Superior temporal gyrus (tissue), 1 donor: ENCODE results near the gene CNGA4.
A peak's percentile ranks its signal among the peaks of the same experiment; 100 is the strongest.

Experiments
- DNase-seq: peaks from one replicate; pipeline ENCODE4 v3.0.0-alpha.2; 2016; ENCODE audit errors: extremely low spot score

CNGA4 gene, protein sequence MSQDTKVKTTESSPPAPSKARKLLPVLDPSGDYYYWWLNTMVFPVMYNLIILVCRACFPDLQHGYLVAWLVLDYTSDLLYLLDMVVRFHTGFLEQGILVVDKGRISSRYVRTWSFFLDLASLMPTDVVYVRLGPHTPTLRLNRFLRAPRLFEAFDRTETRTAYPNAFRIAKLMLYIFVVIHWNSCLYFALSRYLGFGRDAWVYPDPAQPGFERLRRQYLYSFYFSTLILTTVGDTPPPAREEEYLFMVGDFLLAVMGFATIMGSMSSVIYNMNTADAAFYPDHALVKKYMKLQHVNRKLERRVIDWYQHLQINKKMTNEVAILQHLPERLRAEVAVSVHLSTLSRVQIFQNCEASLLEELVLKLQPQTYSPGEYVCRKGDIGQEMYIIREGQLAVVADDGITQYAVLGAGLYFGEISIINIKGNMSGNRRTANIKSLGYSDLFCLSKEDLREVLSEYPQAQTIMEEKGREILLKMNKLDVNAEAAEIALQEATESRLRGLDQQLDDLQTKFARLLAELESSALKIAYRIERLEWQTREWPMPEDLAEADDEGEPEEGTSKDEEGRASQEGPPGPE

DNA sequence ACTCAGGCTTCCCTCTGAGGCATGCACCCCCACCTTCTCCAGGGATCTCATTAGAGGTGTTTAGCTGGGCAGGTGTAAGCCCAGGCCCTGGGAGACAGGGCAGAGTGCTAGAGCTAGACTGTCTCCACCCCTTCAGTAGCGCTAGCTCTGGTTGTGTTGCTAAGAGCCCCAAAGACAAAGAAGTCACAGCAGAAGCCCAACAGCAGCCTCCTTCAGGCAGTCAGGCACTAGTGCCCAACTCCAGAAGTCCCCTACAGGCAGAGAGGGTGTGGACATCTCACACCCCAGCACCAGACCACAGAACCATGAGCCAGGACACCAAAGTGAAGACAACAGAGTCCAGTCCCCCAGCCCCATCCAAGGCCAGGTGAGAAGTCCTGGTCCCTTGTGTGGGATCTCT, at the start of gene CNGA4:
TSS of gene CNGA4 (plus strand) at position 188 of the 400 bp plus-strand sequence. CDS start at position 306, 118 bp downstream.
- DNase-seq = no peak

DNA sequence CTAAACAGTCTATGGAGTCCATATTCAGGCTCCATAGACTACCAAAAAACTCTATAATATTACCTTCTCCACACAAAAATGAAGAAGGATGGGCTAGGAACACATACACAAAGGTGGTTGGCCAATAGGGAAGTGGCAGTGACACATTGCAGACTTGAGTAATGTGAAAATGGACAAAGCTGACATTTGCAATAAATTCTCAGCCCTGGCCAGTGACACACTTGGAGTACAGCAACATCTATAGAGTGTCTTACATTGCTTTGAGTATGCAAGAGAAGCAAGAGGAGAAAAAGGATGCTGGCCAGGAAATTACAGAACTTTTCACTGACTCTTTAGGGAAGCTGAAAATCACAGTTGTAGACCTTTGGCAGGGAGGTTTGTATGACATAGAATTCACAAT, 47.1 kb upstream of the CNGA4 start:
- no peak for DNase-seq

DNA sequence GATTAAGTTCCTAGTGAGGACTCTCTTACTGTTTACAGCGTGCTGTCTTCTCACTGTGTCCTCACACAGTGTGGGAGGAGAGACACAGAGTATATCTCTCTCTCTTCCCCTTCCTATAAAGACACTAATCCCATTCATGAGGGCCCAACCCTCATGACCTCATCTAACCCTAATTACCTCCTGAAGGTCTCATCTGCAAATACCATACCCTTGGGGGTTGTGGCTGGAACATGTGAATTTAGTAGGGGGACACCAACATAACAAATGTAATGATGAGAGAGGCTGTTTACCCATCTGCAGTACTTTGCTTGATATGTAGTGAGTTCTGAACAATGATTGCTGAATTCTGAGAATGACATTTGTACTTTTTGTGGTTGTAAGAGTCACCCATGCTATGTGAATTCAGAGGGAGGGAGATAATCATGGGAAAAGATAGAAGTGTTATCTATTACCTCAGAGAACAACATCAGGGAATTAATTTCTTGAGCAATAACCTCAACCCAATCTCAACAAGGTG, 44.8 kb upstream of the CNGA4 start:
- no peak for DNase-seq

DNA sequence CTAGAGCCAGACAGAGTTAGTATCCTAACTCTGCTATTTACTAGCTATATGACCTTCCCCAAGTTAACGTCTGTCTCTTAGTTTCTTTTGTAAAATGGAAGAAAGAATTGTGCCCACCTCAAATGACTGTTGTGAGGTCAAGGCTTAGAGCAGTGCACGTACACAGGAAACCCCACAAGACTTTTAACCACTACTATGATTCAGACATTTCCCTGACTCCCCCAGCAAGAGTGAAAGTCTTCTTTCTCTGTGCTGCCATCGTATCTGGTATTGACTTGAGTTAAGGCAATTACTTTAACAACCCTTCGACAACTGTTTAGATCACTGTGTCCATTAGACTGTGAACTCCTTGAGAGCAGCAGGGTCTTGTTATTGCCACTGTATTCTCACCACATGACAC, 42.5 kb upstream of the CNGA4 start:
- no peak for DNase-seq

DNA sequence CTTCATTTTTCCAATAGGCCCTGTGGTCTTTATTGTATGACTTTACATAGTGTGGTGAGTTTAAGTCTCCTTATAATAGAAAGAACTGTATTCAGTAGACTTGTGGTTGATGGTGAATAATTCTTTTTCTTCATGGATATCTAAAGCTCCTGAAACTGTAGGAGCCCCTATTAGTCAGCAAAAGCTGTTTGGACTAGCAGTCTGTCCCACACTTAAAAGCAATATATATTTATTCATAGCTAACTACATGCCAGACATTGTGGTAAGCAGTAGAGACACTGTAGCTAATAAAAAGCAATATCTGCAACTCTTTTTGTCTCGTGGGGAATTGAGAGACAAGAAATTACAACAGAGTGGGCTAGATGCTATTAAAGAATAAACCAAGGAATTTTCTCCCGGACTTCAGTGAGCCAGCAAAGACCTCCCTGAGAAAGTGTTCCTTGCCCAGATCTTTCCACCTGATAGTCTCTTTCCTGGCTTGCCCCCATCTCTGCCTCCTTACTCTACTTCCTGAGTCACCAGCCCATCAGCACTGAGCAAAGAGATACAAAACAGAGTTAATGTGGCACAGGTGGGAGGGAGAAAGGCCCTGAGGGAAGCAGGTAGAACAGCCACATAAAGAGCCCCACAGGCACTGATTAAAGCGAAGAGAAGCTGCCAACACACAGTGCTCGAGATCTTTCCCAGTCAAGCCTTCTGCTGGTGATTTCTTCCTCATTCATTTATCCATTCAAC, 41.3 kb upstream of the CNGA4 start:
- no peak for DNase-seq

DNA sequence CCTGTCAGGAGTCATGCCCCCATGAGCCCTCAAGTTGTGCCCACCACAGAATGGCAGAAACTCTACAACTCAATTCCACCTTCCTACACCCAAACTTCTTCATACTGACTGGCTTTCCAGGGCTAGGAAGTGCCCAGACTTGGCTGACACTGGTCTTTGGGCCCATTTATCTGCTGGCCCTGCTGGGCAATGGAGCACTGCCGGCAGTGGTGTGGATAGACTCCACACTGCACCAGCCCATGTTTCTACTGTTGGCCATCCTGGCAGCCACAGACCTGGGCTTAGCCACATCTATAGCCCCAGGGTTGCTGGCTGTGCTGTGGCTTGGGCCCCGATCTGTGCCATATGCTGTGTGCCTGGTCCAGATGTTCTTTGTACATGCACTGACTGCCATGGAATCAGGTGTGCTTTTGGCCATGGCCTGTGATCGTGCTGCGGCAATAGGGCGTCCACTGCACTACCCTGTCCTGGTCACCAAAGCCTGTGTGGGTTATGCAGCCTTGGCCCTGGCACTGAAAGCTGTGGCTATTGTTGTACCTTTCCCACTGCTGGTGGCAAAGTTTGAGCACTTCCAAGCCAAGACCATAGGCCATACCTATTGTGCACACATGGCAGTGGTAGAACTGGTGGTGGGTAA, 39.6 kb upstream of the CNGA4 start, which contains the start of gene OR52W1:
TSS of gene OR52W1 (plus strand) at position 51 of the 637 bp plus-strand sequence. CDS start at position 51, 0 bp downstream.
- DNase-seq = no peak

DNA sequence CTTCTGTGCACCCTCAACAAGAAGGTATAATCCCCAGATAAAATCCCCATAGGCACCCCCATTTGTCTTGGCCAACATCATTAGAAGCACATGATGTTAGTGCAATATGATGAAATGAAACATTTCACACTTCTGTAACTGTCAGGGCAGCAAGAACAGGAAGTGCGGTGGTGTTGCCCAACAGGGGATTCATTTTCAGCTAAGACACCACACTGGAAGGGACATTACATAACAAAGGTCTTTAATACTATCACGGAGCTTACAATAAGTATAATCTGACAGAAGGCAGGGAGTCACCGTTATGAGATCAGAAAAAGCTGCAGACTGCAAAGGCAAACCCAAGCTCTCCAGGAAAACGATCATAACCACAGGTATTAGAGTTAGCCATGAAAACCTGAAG, 37.9 kb upstream of the CNGA4 start:
- no peak for DNase-seq

DNA sequence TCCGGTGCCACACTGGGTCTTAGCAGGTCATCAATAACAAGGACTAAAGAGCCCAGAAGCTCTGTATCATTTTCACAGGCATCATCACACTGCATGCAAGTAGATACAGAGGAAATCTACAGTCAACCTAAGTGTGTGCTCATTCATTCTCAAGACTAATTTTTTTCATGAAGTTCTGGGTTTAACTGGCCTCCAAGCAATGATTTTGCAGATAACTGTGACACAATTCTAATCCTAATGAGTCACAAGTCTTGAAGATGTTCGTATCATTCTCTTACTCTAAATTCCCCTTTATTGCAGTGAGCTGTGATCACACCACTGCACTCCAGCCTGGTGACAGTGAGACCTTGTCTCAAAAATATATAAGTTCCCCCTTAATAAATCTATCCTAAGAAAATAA, 37.4 kb upstream of the CNGA4 start:
- DNase-seq = no peak

DNA sequence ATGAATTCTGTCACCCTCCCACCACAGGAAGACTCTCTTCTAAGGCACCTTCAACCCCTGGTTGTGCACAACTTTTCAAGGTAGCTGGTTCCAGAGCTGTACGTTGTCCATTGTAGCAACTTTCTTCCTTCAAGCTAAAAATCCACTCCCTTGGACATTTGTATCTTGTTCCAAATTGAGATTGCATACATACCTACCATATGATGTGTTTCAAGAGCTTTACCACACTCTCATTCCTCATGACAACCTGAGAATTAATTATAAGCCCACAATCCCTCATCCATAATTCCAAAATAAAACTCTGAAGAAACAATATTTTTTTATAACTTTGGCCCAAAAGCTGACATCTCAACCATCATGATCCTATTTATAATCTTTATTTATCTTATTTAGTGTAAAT, 36.8 kb upstream of the CNGA4 start:
- no peak for DNase-seq

DNA sequence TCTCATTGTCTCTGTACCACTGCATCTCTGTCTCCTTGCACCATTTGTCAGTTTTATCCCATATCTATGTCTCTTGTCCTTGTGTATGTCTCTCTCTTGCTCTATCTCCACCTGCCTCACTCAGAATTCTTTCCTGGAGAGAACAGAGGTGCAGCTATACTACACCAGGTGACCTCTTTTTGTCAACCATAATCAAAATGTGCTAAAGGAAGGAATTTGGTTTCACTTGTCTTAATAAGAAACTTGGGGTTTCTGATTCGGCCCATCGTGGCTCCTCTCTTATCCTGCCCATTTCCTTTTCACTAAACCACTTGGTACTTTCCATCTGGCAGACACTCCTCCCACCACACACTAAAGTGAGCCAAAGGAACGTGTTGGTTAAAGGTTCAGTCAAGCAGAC, 35.6 kb upstream of the CNGA4 start:
- no peak for DNase-seq

DNA sequence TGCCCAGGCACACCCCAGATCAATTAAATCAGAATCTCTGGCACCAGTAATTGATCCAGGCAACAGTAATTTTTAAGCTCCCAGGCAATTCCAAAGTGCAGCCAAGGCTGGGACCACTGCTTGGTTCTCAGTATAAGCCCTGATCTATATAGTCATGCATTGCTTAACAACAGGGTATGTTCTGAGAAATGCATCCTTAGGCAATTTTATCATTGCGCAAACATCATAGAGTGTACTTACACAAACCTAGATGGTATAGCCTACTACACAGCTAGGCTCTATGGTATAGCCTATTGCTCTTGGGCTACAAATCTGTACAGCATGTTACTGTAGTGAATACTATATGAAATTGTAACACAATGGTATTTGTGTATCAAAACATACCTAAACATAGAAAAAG, 34.2 kb upstream of the CNGA4 start:
- DNase-seq = no peak

DNA sequence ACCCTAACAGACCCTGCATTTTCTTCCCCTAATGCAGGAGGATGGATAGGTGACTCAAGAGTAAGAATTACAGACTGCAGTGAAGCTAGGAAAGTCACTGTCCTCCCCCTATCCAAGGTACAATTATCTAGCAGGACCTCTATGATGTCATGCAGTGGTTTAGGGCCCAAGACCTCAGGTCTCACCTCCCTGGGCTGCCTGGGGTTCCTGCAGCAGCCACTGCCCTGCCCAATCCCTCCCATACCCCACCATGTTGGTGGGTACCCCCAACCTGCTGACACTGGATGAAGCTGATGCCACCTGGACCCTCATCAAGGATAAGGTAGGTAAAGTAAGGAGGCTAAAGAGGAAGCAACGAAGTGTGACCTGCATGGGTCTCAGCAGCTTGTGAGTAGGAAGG, 33.5 kb upstream of the CNGA4 start, which contains the start of gene C11orf42:
TSS of gene C11orf42 (plus strand) at position 192 of the 400 bp plus-strand sequence. CDS start at position 251, 59 bp downstream.
- DNase-seq = no peak

DNA sequence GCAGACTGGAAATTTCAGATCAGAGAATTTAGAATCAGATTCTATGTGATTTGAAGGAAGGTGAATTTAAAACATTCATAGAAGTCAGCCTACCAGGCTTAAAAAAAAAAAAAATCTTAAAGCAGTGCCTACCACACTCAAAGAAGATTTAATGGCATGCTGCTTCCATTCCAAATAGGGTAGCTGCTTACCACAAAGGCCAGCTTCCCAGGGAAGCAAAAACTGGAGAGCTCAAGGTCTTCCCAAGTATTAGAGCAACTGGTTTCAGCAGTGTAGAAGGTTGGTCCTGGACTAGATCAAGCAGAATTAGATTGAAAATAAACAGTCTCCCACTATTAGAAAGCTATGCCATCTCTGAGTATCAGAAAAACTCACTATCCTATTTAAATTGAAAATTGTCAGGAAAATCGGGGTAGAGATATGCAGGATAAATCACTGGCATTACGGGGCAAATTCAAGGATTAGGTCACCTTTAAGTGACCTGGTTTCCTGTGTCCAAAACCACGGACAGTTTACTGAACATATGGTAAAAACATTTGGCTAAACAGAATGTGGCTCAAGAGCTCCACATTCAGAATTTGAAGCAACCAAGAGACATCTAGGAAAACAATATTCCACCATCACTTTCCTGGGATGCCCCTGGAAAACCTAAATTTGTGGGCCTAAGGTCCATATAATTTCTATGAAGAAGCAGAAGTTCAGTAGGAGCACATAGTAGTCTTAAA, 32.3 kb upstream of the CNGA4 start:
- no peak for DNase-seq

DNA sequence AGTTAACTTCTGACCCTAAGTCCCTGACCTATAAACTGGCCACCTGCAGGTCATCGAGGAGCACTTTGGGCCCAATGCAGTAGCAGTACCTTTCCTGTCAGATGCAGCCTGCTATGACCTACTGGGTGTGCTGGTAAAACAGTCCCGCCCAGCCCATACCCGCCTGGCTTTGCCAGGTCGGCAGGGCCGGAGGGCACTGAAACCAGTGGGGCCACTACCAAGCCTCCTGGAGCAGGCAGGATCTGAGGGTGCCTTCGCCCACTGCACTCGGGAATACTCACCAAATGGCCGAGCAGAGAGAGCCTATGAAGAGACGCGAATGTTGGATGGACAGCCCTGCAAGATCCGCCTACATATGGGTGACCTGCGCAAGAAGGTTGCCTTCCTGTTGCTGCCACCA, 29.1 kb upstream of the CNGA4 start:
- DNase-seq = no peak

DNA sequence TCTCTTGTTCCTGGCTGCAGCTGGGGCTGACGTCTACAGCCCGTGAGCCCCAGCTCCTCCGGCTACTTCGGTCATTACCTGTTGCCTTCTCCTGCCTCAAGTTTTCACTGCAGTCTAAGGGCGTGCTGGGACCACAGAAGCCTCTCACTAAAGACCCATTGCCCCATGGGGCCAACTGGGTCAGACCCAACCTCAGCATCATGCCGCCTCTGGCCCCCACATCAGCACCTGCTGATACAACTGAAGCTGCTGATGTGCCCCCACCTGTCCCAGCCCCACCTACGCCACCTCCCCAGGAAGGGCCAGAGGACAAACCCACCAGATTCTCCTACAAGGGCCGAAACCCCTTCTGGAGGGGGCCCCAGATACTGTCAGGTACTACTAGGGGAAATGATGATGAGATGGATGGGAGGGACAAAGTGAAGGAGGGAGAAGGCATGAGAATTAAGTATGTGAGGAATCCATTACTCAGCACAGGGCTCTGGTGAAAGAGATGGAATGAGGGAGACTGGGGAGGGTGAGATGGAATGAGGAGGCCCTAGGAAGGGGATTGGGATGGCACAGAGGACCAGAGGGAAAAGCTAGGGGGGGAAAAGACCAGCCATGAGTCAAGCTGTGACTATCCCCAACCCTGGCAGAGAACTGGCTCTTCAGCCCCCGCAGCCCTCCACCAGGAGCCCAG, 28.5 kb upstream of the CNGA4 start:
- DNase-seq = no peak

DNA sequence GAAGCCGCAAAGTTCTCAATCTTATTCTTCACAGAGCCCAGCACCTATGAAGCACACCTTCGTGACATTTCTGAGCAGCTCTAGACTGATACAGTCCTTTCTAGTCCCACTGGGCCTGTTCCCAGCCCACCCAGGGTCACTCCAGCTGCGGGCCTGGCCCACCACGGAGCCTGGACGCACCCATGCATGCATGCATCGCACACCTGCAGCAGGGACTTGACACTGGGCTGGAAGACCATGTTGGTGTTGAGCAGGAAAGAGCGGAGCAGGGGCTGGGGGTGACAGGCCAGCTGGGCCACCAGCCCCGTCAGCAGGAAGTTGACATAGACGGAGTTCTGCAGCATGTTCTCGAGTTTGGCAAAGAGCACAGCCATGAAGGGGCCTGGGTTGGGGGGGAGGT, 24.4 kb upstream of the CNGA4 start:
- DNase-seq = no peak

DNA sequence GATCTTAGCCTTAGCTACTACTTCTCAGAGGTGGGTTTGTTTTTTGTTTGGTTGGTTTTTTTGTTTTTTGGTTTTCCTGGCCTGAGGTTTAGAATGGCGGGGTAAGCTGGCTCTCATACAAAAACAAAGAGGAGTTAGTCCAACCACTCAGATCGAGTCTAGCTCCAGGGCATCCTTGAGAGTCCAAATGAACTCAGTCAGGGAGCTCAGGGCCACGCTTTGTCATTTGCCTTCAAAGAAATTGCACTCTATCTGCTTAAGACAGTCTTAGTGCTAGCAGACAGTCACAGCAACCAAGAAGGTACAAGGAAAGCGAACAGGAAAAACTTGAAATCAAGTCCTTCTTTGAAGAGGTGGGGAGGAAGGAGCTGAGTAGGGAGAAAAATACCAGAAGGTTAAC, 22.4 kb upstream of the CNGA4 start:
- DNase-seq = no peak

DNA sequence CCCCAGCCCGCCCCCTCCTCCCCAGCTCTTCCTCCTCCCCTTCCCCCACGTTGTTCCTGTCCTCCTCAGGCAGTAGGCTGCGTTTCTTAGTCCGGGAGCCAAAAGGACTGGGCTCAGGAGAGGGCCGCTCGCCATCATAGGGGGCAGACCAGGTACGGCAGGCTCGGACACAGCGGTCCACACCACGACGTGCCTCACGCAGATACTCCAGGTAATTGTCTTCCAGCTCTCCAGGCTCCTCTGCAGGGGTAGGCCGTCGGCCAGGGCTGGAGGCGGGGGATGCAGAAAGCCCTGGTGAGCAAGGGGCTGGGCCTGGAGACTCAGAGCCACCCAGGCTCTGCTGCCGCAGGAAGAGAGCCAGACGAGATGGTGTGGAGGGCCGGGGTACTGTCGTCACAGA, 21.2 kb upstream of the CNGA4 start:
- no peak for DNase-seq

DNA sequence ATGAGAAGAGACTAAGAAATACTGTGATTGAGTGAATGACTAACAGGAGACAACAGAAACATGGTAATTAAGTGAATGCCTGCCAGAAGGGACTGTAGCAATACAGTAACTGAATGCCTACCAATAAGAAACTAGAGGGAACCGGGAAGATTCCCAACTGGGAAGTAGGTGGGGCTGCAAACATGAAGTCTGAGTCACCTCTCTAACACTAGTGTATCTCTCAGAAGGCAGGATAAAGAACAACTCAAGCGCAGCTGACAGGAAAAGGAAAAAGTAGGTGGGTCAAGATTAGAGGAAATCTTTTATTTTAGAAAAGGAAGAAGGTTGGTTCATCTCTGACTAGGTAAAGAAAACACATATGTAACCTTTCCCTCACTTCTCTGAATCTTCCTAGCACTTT, 19.5 kb upstream of the CNGA4 start:
- DNase-seq = peak; percentile 21

DNA sequence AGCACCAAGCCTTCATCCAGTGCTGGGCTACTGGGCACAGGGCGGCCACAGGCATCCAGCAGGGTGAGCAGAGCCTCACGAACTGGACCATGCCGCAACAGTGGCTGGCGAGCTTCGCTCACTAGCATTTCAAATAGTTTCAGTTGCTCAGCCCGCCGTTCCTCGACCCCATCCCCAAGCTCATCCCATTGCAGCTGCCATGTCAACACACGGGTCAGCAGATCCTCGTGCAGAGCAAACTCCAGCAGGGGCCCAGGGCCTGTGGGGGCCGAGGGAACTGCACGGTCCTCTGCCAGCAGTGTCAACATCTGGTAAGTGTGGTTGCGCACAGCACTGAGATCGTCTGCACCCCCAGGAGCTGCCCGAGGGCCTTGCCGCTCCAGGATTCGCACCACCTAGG, 15.0 kb upstream of the CNGA4 start:
- DNase-seq = no peak

DNA sequence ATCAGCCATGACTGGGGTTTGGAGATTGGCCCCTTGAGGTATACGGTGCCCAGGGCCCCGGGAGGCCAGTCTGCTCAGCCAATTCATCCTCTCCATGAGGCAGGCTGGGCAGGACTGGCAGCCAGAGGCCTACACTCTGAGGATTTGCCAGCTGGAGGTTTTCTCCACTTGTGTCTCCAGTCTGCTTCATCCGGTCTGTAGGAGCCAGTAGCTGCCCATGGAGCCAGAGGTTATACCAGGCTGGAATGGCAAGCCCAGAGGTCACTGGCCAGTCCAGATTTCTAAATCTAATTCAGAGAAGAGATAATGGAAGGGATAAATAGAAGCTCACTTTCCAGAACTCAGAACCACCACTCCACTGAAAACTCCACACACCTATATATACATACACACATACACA, 14.5 kb upstream of the CNGA4 start:
- DNase-seq = no peak
